Natural killer cell (primary cell): ENCODE measurements around the gene ZNF280C. TPM values are rescaled to one million over a fixed set of nuclear protein-coding genes. Genes with fewer than 3 reads are reported as not detected.
A peak's percentile ranks its signal among the peaks of the same experiment; 100 is the strongest.

Experiments used
- ATAC-seq, 3 donors: fragments of 150-1000 bp in 2 of 3; fragments of 200-7000 bp in 1 of 3; cut with Tn5 transposase; 1 replicate in 1 of 3; 2 replicates in 2 of 3; pipeline ENCODE4 v1.10.0; 2021; ENCODE audit warnings: mild to moderate bottlenecking in 2 of 3, moderate library complexity in 2 of 3
- DNase-seq, 2 donors: peaks; one replicate each; pipeline versions ENCODE4 v3.0.0 to v3.0.0-alpha.2; 2013 to 2021; ENCODE audit warnings: mixed read lengths in 1 of 2
- H3K27ac ChIP-seq: one replicate; pipeline ENCODE4 v1.5.1; 2013; ENCODE audit warnings: mild to moderate bottlenecking, low read length
- H3K27me3 ChIP-seq: one replicate; pipeline ENCODE4 v1.6.1; 2013; ENCODE audit warnings: low read length; ENCODE audit not compliant: control insufficient read depth, insufficient read depth
- H3K36me3 ChIP-seq: one replicate; pipeline ENCODE4 v1.6.1; 2013; ENCODE audit warnings: low read length; ENCODE audit not compliant: control insufficient read depth, insufficient read depth
- H3K4me1 ChIP-seq: one replicate; pipeline ENCODE4 v1.6.1; 2013; ENCODE audit warnings: low read length; ENCODE audit not compliant: control insufficient read depth, insufficient read depth
- H3K4me3 ChIP-seq: one replicate; pipeline ENCODE4 v1.5.1; 2013; ENCODE audit warnings: low read length
- H3K9me3 ChIP-seq: one replicate; pipeline ENCODE4 v1.6.1; 2013; ENCODE audit warnings: low read length; ENCODE audit not compliant: control insufficient read depth, insufficient read depth
- H3K27ac Mint-ChIP-seq, 2 donors: one replicate each; pipeline ENCODE4 v1.8.0; 2022; ENCODE audit warnings: mild to moderate bottlenecking in 2 of 2, mixed read lengths in 2 of 2, moderate library complexity in 1 of 2
- H3K27me3 Mint-ChIP-seq, 2 donors: one replicate each; pipeline ENCODE4 v1.8.0; 2022; ENCODE audit warnings: low read depth in 2 of 2, mixed read lengths in 2 of 2
- H3K36me3 Mint-ChIP-seq: one replicate; pipeline ENCODE4 v1.8.0; 2022; ENCODE audit warnings: mixed read lengths
- H3K4me1 Mint-ChIP-seq, 2 donors: one replicate each; pipeline ENCODE4 v1.8.0; 2022; ENCODE audit warnings: mixed read lengths in 2 of 2
- H3K4me3 Mint-ChIP-seq: one replicate; pipeline ENCODE4 v1.8.0; 2022; ENCODE audit warnings: mild to moderate bottlenecking, moderate library complexity, mixed read lengths
- H3K9me3 Mint-ChIP-seq, 2 donors: one replicate each; pipeline ENCODE4 v1.8.0; 2022; ENCODE audit warnings: mixed read lengths in 2 of 2
- CTCF ChIP-seq: fragments of 200-600 bp; IDR thresholded peaks from one replicate; pipeline ENCODE4 v1.8.0; 2022; ENCODE audit warnings: antibody characterized with exemption
- WGBS: methylation state at CpG from one replicate; pipeline ENCODE4 v1.1.7; 2013; ENCODE audit warnings: missing lambda C conversion rate; ENCODE audit not compliant: insufficient coverage; 5-methylcytosine and 5-hydroxymethylcytosine counted together
- intact Hi-C: fragments of 100-400 bp; cut with micrococcal nuclease; formaldehyde crosslinking; loops from one replicate; pipeline ENCODE4 v1.14.2; 2022
- total RNA-seq, 4 donors: library from RNA; stranded (reverse); fragments of 120-200 nt in 1 of 4; gene quantifications; one replicate each; pipeline versions ENCODE4 v1.2.3 to v1.2.4, GENCODE V29; 2013 to 2022

The ZNF280C gene
- total RNA-seq, 3 donors from 2014 or later (not counting 1 experiment from before 2014, with no cell fraction given), result 5.5 to 6.0 (median 5.8) TPM

DNA sequence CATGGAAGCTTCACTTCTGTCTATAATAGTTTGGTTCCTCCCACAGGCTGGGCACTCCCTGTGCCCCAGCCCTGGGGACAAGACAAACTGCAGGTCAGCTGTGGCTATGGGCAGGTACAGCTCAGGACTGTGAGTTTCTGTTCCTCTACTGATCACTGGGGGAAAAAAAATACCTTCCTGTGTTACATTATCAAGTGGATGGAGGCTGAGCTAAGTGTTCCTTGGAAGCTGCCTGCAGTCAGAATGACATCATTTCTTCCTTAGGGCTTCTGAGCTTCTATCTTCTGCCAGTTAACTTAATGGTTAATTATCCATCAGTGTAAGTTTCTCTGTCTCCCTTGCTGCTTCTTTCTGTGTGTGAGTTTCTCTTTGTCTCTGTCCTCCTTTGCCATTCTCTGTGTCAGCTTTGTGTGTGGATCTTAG is 92.3 kb downstream of the ZNF280C start:
- DNase-seq, result no peak
- H3K4me1 Mint-ChIP-seq, result peaks cover 33 to 55% of the 10 kb centered on the region in 2 donors
- H3K27me3 ChIP-seq, result no peaks in the 10 kb centered on the region
- no peaks in the 10 kb centered on the region for H3K36me3 ChIP-seq
- H3K4me3 ChIP-seq, result no peak overlapping the region
- H3K27ac Mint-ChIP-seq, result peak overlapping the region in 1 of 2 donors; percentile 59
- H3K27me3 Mint-ChIP-seq, result no peaks in the 10 kb centered on the region
- H3K9me3 Mint-ChIP-seq, result no peaks in the 10 kb centered on the region
- no peak for ATAC-seq
- no peaks in the 10 kb centered on the region for H3K9me3 ChIP-seq
- no peak for TF ChIP-seq CTCF
- intact Hi-C loops, result no loop called here
- no peak overlapping the region for H3K4me3 Mint-ChIP-seq
- no peak overlapping the region for H3K27ac ChIP-seq
- H3K36me3 Mint-ChIP-seq, result no peaks in the 10 kb centered on the region
- peaks cover 33% of the 10 kb centered on the region for H3K4me1 ChIP-seq

DNA sequence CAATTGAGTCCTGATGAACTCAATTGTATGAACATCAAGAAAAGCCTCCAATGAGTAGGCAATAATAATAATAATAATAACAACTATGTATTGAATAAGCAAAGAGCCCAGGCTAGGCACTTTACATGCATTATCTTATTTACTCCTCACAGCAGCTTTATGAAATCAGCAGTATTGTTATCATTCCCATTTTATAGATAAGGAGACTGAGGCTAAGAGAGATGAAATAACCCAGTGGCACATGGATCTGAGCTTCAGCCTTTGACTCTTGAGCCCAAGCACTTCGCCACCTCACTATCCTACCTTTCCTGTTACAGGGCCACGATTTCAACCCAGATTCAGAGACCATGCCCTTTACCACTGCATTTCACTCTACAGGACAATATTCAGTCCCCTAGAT is 93.8 kb downstream of the ZNF280C start:
- Histone ChIP-seq H3K9me3 (no peaks in the 10 kb centered on the region), H3K4me3 (no peak overlapping the region), H3K36me3 (no peaks in the 10 kb centered on the region), H3K27ac (no peak overlapping the region), H3K4me1 (peaks cover 40% of the 10 kb centered on the region), H3K27me3 (no peaks in the 10 kb centered on the region)
- Mint-ChIP-seq H3K4me3 (no peak overlapping the region), H3K36me3 (no peaks in the 10 kb centered on the region), H3K9me3 (no peaks in the 10 kb centered on the region), H3K27me3 (no peaks in the 10 kb centered on the region), H3K4me1 (peaks cover 37 to 53% of the 10 kb centered on the region in 2 donors), H3K27ac (peak overlapping the region; percentile 90 to 95)
- ATAC-seq, result no peak
- WGBS, result no CpG with 5 or more reads among the region's 2 CpGs
- no peak for DNase-seq
- no peak for TF ChIP-seq CTCF
- intact Hi-C loops, result loop anchor here (5.0 kb wide), 1 partner anchor 93 kb away; no protein-coding TSS in a partner anchor

GRCh38 chrX:130174045-130174704 is 94.5 kb downstream of the ZNF280C start:
- Histone ChIP-seq H3K4me1 (peaks cover 40% of the 10 kb centered on the region), H3K27ac (peak overlapping the region; percentile 80), H3K4me3 (no peak overlapping the region), H3K27me3 (no peaks in the 10 kb centered on the region), H3K36me3 (no peaks in the 10 kb centered on the region), H3K9me3 (no peaks in the 10 kb centered on the region)
- Mint-ChIP-seq H3K36me3 (no peaks in the 10 kb centered on the region), H3K4me1 (peaks cover 33 to 47% of the 10 kb centered on the region in 2 donors), H3K27me3 (no peaks in the 10 kb centered on the region), H3K4me3 (peak overlapping the region; percentile 88), H3K9me3 (no peaks in the 10 kb centered on the region), H3K27ac (peak overlapping the region; percentile 90 to 95)
- intact Hi-C loops, result loop anchor here (5.0 kb wide), 1 partner anchor 92 kb away; no protein-coding TSS in a partner anchor
- DNase-seq, result no peak
- 72% methylated on average over 9 of the region's 10 CpGs for WGBS
- no peak for ATAC-seq
- no peak for TF ChIP-seq CTCF
